CMK (cell line): ENCODE measurements around the gene COL19A1.

Source experiments
- DNase-seq: peaks from one replicate; pipeline ENCODE4 v3.0.0-alpha.2; 2010; ENCODE audit warnings: low read depth

COL19A1 gene

GRCh38 chr6:70060680-70061079, 194.3 kb downstream of the COL19A1 start:
- DNase-seq = no peak

GRCh38 chr6:70061546-70061945, 195.2 kb downstream of the COL19A1 start:
- DNase-seq = no peak

- DNase-seq = no peak
Observed at GRCh38 chr6:70062010-70062409, 195.7 kb downstream of the COL19A1 start.

GRCh38 chr6:70072540-70073179, 206.3 kb downstream of the COL19A1 start:
- no peak for DNase-seq

GRCh38 chr6:70073637-70074036, 207.3 kb downstream of the COL19A1 start:
- no peak for DNase-seq

GRCh38 chr6:70079241-70079640, 212.9 kb downstream of the COL19A1 start:
- no peak for DNase-seq

- DNase-seq = no peak
Observed at GRCh38 chr6:70080443-70081070, 214.2 kb downstream of the COL19A1 start.

GRCh38 chr6:70082830-70083229, 216.5 kb downstream of the COL19A1 start:
- DNase-seq = no peak

GRCh38 chr6:70086806-70087205, 220.4 kb downstream of the COL19A1 start:
- no peak for DNase-seq

GRCh38 chr6:70094156-70094555, 227.8 kb downstream of the COL19A1 start:
- no peak for DNase-seq

GRCh38 chr6:70099732-70100131, 233.4 kb downstream of the COL19A1 start:
- DNase-seq = no peak

GRCh38 chr6:70103798-70104197, 237.4 kb downstream of the COL19A1 start:
- no peak for DNase-seq

- peak; percentile 4 for DNase-seq
Observed at GRCh38 chr6:70107852-70108629, 241.7 kb downstream of the COL19A1 start.

GRCh38 chr6:70110126-70111022, 244.0 kb downstream of the COL19A1 start:
- DNase-seq = no peak

GRCh38 chr6:70111737-70112136, 245.4 kb downstream of the COL19A1 start:
- no peak for DNase-seq

GRCh38 chr6:70112716-70113115, 246.4 kb downstream of the COL19A1 start:
- DNase-seq = no peak

GRCh38 chr6:70113171-70113570, 246.8 kb downstream of the COL19A1 start:
- no peak for DNase-seq

- DNase-seq = no peak
Observed at GRCh38 chr6:70118670-70119069, 252.3 kb downstream of the COL19A1 start.

GRCh38 chr6:70119218-70119835, 253.0 kb downstream of the COL19A1 start:
- DNase-seq = no peak

- DNase-seq = no peak
Observed at GRCh38 chr6:70124443-70124842, 258.1 kb downstream of the COL19A1 start.

GRCh38 chr6:70124882-70125545, 258.7 kb downstream of the COL19A1 start:
- no peak for DNase-seq
